ENCODE measurements around the gene FOXRED2. TPM values are rescaled to one million over a fixed set of nuclear protein-coding genes. Genes with fewer than 3 reads are reported as not detected.

The FOXRED2 gene
- total RNA-seq, 1 experiment from 2014 or later, result 220 TPM

DNA sequence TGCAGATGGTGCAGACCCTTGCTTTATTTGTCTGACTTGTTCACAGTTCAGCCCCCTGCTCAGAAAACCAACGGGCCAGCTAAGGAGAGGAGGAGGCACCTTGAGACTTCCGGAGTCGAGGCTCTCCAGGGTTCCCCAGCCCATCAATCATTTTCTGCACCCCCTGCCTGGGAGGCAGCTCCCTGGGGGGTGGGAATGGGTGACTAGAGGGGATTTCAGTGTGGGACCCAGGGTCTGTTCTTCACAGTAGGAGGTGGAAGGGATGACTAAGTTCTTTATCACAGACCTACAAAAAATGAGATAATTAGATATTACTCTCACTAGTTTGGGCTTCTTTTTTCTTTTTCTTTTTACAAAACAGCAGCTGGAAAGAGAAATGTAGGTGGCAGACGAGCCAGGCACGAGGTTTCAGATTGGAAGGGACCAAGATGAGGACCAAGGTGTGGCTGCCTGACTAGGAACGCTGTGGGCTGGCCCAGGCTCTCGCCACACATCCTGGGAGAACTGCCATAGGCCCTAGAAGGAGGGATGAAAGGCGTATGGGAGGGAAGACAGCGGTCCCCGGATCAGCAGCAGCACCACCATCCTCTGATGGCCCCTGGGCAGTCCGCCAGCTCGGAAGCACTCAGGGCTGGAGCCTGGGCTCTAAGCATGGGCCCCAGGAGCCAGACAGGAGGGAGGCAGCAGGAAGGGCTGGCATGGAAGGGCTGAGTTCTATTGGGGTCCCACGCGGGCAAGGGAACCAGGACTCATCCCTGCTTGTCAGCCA lies 39.6 kb downstream of the FOXRED2 start:
- H3K36me3 ChIP-seq (ENCODE audit: control insufficient read depth, insufficient read depth, low read length), result no peaks in the 10 kb centered on the region; the same call in 1 of the 2 replicates
- no peak overlapping the region for H3K4me3 ChIP-seq (ENCODE audit: low read depth, low read length)
- intact Hi-C loops (cut with micrococcal nuclease; ENCODE audit: unreplicated experiment), result no loop called here
- no peak overlapping the region for H3K4me3 Mint-ChIP-seq (ENCODE audit: unreplicated experiment)
- no peaks in the 10 kb centered on the region for H3K27me3 Mint-ChIP-seq (ENCODE audit: insufficient read depth, unreplicated experiment)
- H3K4me1 Mint-ChIP-seq (ENCODE audit: low read depth, unreplicated experiment), result peaks cover 3% of the 10 kb centered on the region
- DNase-seq, result no peak
- H3K36me3 Mint-ChIP-seq (ENCODE audit: insufficient read depth, unreplicated experiment), result peaks cover 30% of the 10 kb centered on the region
- H3K27me3 ChIP-seq (replicated peaks; ENCODE audit: control insufficient read depth, insufficient read depth, low read length), result no peaks in the 10 kb centered on the region
- no peaks in the 10 kb centered on the region for H3K9me3 ChIP-seq
- POLR2A ChIA-PET, result no interaction called here
- TSS peak; percentile 70 for BruUV-seq (replicated peaks)
- peaks cover 8% of the 10 kb centered on the region for H3K4me1 ChIP-seq
- H3K27ac Mint-ChIP-seq (ENCODE audit: unreplicated experiment), result no peak overlapping the region
- H3K9me3 Mint-ChIP-seq (ENCODE audit: unreplicated experiment), result no peaks in the 10 kb centered on the region
- CTCF ChIA-PET, result no interaction called here
- TF ChIP-seq, protein P1, sequence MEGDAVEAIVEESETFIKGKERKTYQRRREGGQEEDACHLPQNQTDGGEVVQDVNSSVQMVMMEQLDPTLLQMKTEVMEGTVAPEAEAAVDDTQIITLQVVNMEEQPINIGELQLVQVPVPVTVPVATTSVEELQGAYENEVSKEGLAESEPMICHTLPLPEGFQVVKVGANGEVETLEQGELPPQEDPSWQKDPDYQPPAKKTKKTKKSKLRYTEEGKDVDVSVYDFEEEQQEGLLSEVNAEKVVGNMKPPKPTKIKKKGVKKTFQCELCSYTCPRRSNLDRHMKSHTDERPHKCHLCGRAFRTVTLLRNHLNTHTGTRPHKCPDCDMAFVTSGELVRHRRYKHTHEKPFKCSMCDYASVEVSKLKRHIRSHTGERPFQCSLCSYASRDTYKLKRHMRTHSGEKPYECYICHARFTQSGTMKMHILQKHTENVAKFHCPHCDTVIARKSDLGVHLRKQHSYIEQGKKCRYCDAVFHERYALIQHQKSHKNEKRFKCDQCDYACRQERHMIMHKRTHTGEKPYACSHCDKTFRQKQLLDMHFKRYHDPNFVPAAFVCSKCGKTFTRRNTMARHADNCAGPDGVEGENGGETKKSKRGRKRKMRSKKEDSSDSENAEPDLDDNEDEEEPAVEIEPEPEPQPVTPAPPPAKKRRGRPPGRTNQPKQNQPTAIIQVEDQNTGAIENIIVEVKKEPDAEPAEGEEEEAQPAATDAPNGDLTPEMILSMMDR (IDR thresholded peaks at IDR 0.05; ENCODE audit: insufficient read depth in 1 of 2, low read depth in 1 of 2, low read length in 1 of 2, severe bottlenecking in 1 of 2, unreplicated experiment in 1 of 2), result no peak

DNA sequence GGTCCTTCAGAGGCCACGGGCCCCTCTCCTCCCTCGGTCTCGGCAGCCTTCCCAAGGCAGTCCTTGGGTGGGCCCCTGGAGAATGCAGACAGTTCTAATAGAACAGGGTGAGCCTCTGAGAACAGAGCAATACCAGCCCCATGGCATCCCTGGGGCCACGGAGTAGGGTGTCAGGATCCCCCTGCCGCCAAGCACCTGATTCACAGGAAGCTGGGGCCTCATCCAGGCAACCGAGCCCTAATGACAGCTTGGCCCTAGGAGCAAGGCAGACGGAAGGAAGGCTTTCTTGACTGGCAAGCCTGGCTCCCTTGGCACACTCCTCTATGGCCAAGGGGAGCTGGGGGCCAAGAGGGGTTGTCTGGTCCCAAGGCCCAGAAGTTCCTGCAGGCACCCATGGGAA lies 40.6 kb downstream of the FOXRED2 start:
- POLR2A ChIA-PET, result interaction anchor here (0.6 kb wide), 1 partner anchor 82 kb away, joined by 3 read pairs; no protein-coding TSS in a partner anchor
- intact Hi-C loops (cut with micrococcal nuclease; ENCODE audit: unreplicated experiment), result no loop called here

DNA sequence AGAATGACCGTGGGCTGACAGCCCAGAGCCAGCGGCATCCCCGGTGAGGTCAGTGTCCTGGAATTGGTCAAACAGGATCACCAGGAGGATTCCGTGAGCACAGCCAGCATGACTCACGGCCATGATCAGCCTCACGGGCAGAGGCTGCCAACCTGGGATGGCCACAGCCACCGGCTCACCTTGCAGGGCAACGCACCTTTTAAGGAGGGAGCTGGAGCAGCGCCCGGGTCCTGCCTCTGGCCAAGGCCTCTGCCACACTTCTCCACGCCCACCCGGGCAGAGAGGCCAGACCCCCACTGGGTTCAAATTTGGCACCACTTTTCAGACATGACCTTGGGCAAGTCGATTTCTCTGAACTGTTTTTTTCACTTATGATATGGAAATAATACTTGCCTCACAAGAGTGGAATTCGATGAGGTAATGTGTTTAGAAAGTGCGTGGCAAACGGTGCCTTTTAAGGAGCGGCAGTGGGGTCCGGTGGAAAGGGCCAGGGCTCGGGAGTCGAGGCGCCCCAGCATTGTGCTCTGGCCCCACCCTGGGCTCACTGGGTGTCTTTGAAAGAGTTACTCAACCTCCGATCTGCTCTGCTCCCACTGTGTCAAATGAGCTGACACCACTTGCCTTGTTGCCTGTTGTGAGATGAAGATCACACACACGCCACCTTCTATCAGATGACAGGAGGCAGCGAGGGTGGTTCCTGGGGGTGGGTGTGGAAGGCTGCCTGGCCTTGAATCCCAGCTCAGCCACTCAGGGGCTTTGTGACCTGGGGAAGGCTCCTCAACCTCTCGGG lies 41.4 kb downstream of the FOXRED2 start:
- DNase-seq, result no peak
- no peaks in the 10 kb centered on the region for H3K27me3 Mint-ChIP-seq (ENCODE audit: insufficient read depth, unreplicated experiment)

More for the DNA sequence above, 40.6 kb downstream of the FOXRED2 start:
- H3K4me1 ChIP-seq, result peaks cover 18% of the 10 kb centered on the region
- no peaks in the 10 kb centered on the region for H3K27me3 Mint-ChIP-seq (ENCODE audit: insufficient read depth, unreplicated experiment)
- CTCF ChIA-PET, result no interaction called here
- peaks cover 30% of the 10 kb centered on the region for H3K36me3 Mint-ChIP-seq (ENCODE audit: insufficient read depth, unreplicated experiment)
- no peak overlapping the region for H3K4me3 ChIP-seq (ENCODE audit: low read depth, low read length)
- TF ChIP-seq, protein P1 (IDR thresholded peaks at IDR 0.05; ENCODE audit: insufficient read depth in 1 of 2, low read depth in 1 of 2, low read length in 1 of 2, severe bottlenecking in 1 of 2, unreplicated experiment in 1 of 2), result no peak
- no peaks in the 10 kb centered on the region for H3K9me3 ChIP-seq
- no peaks in the 10 kb centered on the region for H3K27me3 ChIP-seq (replicated peaks; ENCODE audit: control insufficient read depth, insufficient read depth, low read length)
- peak overlapping the region; percentile 42 for H3K27ac Mint-ChIP-seq (ENCODE audit: unreplicated experiment)
- BruUV-seq (replicated peaks), result no TSS peak
- no peaks in the 10 kb centered on the region for H3K9me3 Mint-ChIP-seq (ENCODE audit: unreplicated experiment)
- no peaks in the 10 kb centered on the region; the same call in 1 of the 2 replicates for H3K36me3 ChIP-seq (ENCODE audit: control insufficient read depth, insufficient read depth, low read length)
- no peak for DNase-seq
- H3K4me1 Mint-ChIP-seq (ENCODE audit: low read depth, unreplicated experiment), result peaks cover 9% of the 10 kb centered on the region
- H3K4me3 Mint-ChIP-seq (ENCODE audit: unreplicated experiment), result no peak overlapping the region

More for the DNA sequence above, 41.4 kb downstream of the FOXRED2 start:
- H3K36me3 Mint-ChIP-seq (ENCODE audit: insufficient read depth, unreplicated experiment), result peaks cover 25% of the 10 kb centered on the region
- CTCF ChIA-PET, result no interaction called here
- no peak overlapping the region for H3K4me3 Mint-ChIP-seq (ENCODE audit: unreplicated experiment)
- no peaks in the 10 kb centered on the region for H3K9me3 ChIP-seq
- H3K4me1 ChIP-seq, result peaks cover 26% of the 10 kb centered on the region
- intact Hi-C loops (cut with micrococcal nuclease; ENCODE audit: unreplicated experiment), result no loop called here
- no peaks in the 10 kb centered on the region for H3K27me3 ChIP-seq (replicated peaks; ENCODE audit: control insufficient read depth, insufficient read depth, low read length)
- H3K27ac Mint-ChIP-seq (ENCODE audit: unreplicated experiment), result peak overlapping the region; percentile 42
- POLR2A ChIA-PET, result interaction anchor here (0.5 kb wide), 1 partner anchor 13 kb away, joined by 3 read pairs; no protein-coding TSS in a partner anchor
- TF ChIP-seq, protein P1 (IDR thresholded peaks at IDR 0.05; ENCODE audit: insufficient read depth in 1 of 2, low read depth in 1 of 2, low read length in 1 of 2, severe bottlenecking in 1 of 2, unreplicated experiment in 1 of 2), result no peak
- H3K4me3 ChIP-seq (ENCODE audit: low read depth, low read length), result no peak overlapping the region
- H3K4me1 Mint-ChIP-seq (ENCODE audit: low read depth, unreplicated experiment), result peaks cover 9% of the 10 kb centered on the region
- BruUV-seq (replicated peaks), result no TSS peak
- no peaks in the 10 kb centered on the region for H3K9me3 Mint-ChIP-seq (ENCODE audit: unreplicated experiment)
- H3K36me3 ChIP-seq (ENCODE audit: control insufficient read depth, insufficient read depth, low read length), result no peaks in the 10 kb centered on the region

All from Caco-2 (cell line).